HepG2 (cell line): ENCODE measurements around the gene GP1BA. TPM values are rescaled to one million over a fixed set of nuclear protein-coding genes. Genes with fewer than 3 reads are reported as not detected.

Experiments
- CBX5 ChIP-seq: sonication (generic); formaldehyde crosslinking; IDR thresholded peaks from 2 replicates; pipeline ENCODE4 v1.4.0; 2020; ENCODE audit warnings: missing genetic modification reagents, borderline replicate concordance
- HES4 ChIP-seq: sonication (generic); formaldehyde crosslinking; IDR thresholded peaks from 2 replicates; pipeline ENCODE4 v1.9.0; 2021; ENCODE audit warnings: mild to moderate bottlenecking, missing genetic modification reagents, borderline replicate concordance
- KLF12 ChIP-seq: sonication (generic); formaldehyde crosslinking; IDR thresholded peaks from 2 replicates; pipeline ENCODE4 v1.4.0; 2020; ENCODE audit warnings: missing genetic modification reagents, borderline replicate concordance
- LCORL ChIP-seq, 2 experiments: fragments of 450-650 bp in 1 of 2; sonication (generic) in 1 of 2; formaldehyde crosslinking in 1 of 2; IDR thresholded peaks; 2 replicates each; pipeline versions ENCODE4 v1.5.0 to v1.6.1; 2017 to 2020; ENCODE audit warnings: antibody characterized with exemption in 1 of 2, missing genetic modification reagents in 1 of 2
- MTA1 ChIP-seq: sonication (generic); formaldehyde crosslinking; IDR thresholded peaks from 2 replicates; pipeline ENCODE4 v1.4.0; 2020; ENCODE audit warnings: missing genetic modification reagents, mild to moderate bottlenecking, borderline replicate concordance
- MXI1 ChIP-seq: IDR thresholded peaks from 3 replicates; pipeline ENCODE4 v1.6.1; 2012; ENCODE audit warnings: low read depth, low read length, inconsistent platforms, borderline replicate concordance
- NONO ChIP-seq, 2 experiments: fragments of 450-650 bp in 1 of 2; sonication (generic) in 1 of 2; formaldehyde crosslinking in 1 of 2; IDR thresholded peaks in 1 of 2; conservative IDR thresholded peaks in 1 of 2; 2 replicates each; pipeline versions ENCODE4 v1.6.1 to v1.8.0; 2017 to 2022; ENCODE audit warnings: mild to moderate bottlenecking in 1 of 2, missing genetic modification reagents in 1 of 2, moderate library complexity in 1 of 2
- PHF21A ChIP-seq: sonication (generic); formaldehyde crosslinking; IDR thresholded peaks from 2 replicates; pipeline ENCODE4 v1.5.0; 2020; ENCODE audit warnings: mild to moderate bottlenecking, missing genetic modification reagents
- PITX1 ChIP-seq: sonication (generic); formaldehyde crosslinking; IDR thresholded peaks from 2 replicates; pipeline ENCODE4 v1.5.1; 2020; ENCODE audit warnings: mild to moderate bottlenecking, missing genetic modification reagents
- TSC22D2 ChIP-seq: sonication (generic); formaldehyde crosslinking; IDR thresholded peaks from 2 replicates; pipeline ENCODE4 v1.5.1; 2020; ENCODE audit warnings: missing genetic modification reagents, mild to moderate bottlenecking, borderline replicate concordance
- ZBTB20 ChIP-seq: sonication (generic); formaldehyde crosslinking; IDR thresholded peaks from 2 replicates; pipeline ENCODE4 v1.8.1; 2023; ENCODE audit warnings: missing genetic modification reagents, low read depth, mild to moderate bottlenecking, borderline replicate concordance
- ZBTB38 ChIP-seq: sonication (generic); formaldehyde crosslinking; IDR thresholded peaks from 2 replicates; pipeline ENCODE4 v1.5.1; 2020; ENCODE audit warnings: mild to moderate bottlenecking, missing genetic modification reagents
- ZFP1 ChIP-seq: IDR thresholded peaks from 2 replicates; pipeline ENCODE4 v1.6.1; 2016
- ZFY ChIP-seq: sonication (generic); formaldehyde crosslinking; IDR thresholded peaks from 2 replicates; pipeline ENCODE4 v1.4.0; 2020; ENCODE audit warnings: missing genetic modification reagents
- ZMYM2 ChIP-seq: sonication (generic); formaldehyde crosslinking; IDR thresholded peaks from 2 replicates; pipeline ENCODE4 v1.8.0; 2022; ENCODE audit warnings: mild to moderate bottlenecking, missing genetic modification reagents
- ZNF816 ChIP-seq: sonication (generic); formaldehyde crosslinking; IDR thresholded peaks from 2 replicates; pipeline ENCODE4 v1.8.0; 2022; ENCODE audit warnings: missing genetic modification reagents, mild to moderate bottlenecking, borderline replicate concordance
- polyA plus RNA-seq, 8 experiments: library from polyadenylated mRNA; depleted of rRNA in 3 of 8; stranded (reverse) in 7 of 8; unstranded in 1 of 8; fragments of >200 nt; fragmentation: Illumina TruSeq in 4 of 8; extraction: Trizol in 4 of 8; gene quantifications; 2 replicates each; pipeline versions ENCODE4 v1.2.1 to v1.2.3, GENCODE V29; 2011 to 2016; ENCODE audit warnings: low read depth in 4 of 8, missing spikeins in 1 of 8, mixed read lengths in 1 of 8; ENCODE audit not compliant: insufficient read depth in 1 of 8
- total RNA-seq, 5 experiments: library from RNA; depleted of rRNA; stranded (reverse); fragments of >200 nt; fragmentation: Illumina TruSeq; extraction: Trizol; gene quantifications; 2 replicates each; pipeline ENCODE4 v1.2.3, GENCODE V29; 2016; ENCODE audit warnings: low read depth in 1 of 5
- TF ChIP-seq, protein P1 (sequence below): sonication (generic); formaldehyde crosslinking; IDR thresholded peaks from 2 replicates; pipeline ENCODE4 v1.4.0; 2020; ENCODE audit warnings: missing genetic modification reagents, borderline replicate concordance
- TF ChIP-seq, protein P2 (sequence below): sonication (generic); formaldehyde crosslinking; IDR thresholded peaks from 2 replicates; pipeline ENCODE4 v1.5.0; 2020; ENCODE audit warnings: missing genetic modification reagents
- TF ChIP-seq, protein P3 (sequence below): sonication (generic); formaldehyde crosslinking; IDR thresholded peaks from 2 replicates; pipeline ENCODE4 v1.4.0; 2020; ENCODE audit warnings: low read depth, missing genetic modification reagents
- TF ChIP-seq, protein P4 (sequence below): sonication (generic); formaldehyde crosslinking; IDR thresholded peaks from 2 replicates; pipeline ENCODE4 v1.5.0; 2020; ENCODE audit warnings: mild to moderate bottlenecking, missing genetic modification reagents

GP1BA gene
- total and polyA plus RNA-seq, 2 of the 13 experiments (the other 11 are each of a cell fraction or from before 2014, with no cell fraction given): not detected

DNA sequence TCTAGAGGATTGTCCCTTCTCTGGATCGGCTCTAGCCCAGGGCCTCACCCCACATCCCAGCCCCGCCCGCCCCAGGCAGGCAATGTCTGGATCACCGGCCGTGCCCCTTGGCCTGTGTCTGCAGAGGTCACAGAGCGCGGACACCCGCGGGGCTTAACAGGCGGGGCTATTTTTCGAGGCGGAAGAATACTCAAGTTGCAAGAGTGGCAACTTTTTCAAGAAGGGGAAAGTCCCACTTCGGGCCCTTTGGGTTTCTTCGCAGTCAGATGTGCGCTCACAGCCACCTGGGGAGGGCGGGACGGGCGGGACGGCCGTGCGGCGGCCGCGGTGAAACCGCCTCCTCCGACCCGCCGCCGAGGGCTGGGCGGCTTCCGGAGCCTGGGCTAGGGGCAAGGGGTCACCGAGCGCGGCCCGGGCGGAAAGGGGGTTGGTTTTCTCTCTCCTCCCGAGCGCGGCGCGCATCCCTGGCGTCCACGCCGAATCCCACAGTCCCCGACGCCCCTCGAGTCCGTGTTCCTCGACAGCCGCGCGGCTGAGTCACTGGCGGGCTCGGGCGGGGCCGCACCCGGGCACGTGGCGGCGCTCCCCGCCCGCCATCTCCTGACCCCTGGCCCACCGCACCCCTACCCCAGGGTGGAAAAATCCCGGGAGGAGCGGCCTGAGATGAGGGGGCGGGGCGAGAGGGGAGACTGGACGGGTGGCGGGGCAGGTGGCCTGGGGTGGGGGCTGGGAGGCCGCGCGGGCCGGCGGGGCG is 17.4 kb downstream of the GP1BA start (continued):
- TF ChIP-seq HES4 (CRISPR knock-in tag) (no peak), ZBTB38 (CRISPR knock-in tag) (peak; percentile 56), MTA1 (CRISPR knock-in tag) (peak; percentile 58; the same call in 1 of the 2 replicates), CBX5 (CRISPR knock-in tag) (no peak), PHF21A (peak; percentile 45; the same call in 1 of the 2 replicates), MXI1 (peak; percentile 67; the same call in 1 of the 3 replicates), LCORL (IDR thresholded peaks at IDR 0.05) (no peak), LCORL (CRISPR knock-in tag; IDR thresholded peaks at IDR 0.05) (peak; percentile 18; the same call in 1 of the 2 replicates), ZBTB20 (CRISPR knock-in tag) (no peak), TSC22D2 (CRISPR knock-in tag) (0 out of 2 replicates have a peak, but pooled peaks have one; percentile 64), NONO (IDR thresholded peaks at IDR 0.05) (no peak), NONO (CRISPR knock-in tag; conservative IDR thresholded peaks at IDR 0.05) (peak; percentile 86), ZFY (CRISPR knock-in tag) (peak; percentile 59), KLF12 (CRISPR knock-in tag) (peak; percentile 61; the same call in 1 of the 2 replicates), ZFP1 (no peak), ZNF816 (CRISPR knock-in tag) (no peak), ZMYM2 (CRISPR knock-in tag) (0 out of 2 replicates have a peak, but pooled peaks have one; percentile 55), PITX1 (no peak; the same call in none of the 2 replicates)
- TF ChIP-seq, protein P1, sequence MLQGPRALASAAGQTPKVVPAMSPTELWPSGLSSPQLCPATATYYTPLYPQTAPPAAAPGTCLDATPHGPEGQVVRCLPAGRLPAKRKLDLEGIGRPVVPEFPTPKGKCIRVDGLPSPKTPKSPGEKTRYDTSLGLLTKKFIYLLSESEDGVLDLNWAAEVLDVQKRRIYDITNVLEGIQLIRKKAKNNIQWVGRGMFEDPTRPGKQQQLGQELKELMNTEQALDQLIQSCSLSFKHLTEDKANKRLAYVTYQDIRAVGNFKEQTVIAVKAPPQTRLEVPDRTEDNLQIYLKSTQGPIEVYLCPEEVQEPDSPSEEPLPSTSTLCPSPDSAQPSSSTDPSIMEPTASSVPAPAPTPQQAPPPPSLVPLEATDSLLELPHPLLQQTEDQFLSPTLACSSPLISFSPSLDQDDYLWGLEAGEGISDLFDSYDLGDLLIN (CRISPR knock-in tag): peak; percentile 58; the same call in 1 of the 2 replicates
- TF ChIP-seq, protein P2, sequence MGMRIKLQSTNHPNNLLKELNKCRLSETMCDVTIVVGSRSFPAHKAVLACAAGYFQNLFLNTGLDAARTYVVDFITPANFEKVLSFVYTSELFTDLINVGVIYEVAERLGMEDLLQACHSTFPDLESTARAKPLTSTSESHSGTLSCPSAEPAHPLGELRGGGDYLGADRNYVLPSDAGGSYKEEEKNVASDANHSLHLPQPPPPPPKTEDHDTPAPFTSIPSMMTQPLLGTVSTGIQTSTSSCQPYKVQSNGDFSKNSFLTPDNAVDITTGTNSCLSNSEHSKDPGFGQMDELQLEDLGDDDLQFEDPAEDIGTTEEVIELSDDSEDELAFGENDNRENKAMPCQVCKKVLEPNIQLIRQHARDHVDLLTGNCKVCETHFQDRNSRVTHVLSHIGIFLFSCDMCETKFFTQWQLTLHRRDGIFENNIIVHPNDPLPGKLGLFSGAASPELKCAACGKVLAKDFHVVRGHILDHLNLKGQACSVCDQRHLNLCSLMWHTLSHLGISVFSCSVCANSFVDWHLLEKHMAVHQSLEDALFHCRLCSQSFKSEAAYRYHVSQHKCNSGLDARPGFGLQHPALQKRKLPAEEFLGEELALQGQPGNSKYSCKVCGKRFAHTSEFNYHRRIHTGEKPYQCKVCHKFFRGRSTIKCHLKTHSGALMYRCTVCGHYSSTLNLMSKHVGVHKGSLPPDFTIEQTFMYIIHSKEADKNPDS (CRISPR knock-in tag): no peak
- TF ChIP-seq, protein P3, sequence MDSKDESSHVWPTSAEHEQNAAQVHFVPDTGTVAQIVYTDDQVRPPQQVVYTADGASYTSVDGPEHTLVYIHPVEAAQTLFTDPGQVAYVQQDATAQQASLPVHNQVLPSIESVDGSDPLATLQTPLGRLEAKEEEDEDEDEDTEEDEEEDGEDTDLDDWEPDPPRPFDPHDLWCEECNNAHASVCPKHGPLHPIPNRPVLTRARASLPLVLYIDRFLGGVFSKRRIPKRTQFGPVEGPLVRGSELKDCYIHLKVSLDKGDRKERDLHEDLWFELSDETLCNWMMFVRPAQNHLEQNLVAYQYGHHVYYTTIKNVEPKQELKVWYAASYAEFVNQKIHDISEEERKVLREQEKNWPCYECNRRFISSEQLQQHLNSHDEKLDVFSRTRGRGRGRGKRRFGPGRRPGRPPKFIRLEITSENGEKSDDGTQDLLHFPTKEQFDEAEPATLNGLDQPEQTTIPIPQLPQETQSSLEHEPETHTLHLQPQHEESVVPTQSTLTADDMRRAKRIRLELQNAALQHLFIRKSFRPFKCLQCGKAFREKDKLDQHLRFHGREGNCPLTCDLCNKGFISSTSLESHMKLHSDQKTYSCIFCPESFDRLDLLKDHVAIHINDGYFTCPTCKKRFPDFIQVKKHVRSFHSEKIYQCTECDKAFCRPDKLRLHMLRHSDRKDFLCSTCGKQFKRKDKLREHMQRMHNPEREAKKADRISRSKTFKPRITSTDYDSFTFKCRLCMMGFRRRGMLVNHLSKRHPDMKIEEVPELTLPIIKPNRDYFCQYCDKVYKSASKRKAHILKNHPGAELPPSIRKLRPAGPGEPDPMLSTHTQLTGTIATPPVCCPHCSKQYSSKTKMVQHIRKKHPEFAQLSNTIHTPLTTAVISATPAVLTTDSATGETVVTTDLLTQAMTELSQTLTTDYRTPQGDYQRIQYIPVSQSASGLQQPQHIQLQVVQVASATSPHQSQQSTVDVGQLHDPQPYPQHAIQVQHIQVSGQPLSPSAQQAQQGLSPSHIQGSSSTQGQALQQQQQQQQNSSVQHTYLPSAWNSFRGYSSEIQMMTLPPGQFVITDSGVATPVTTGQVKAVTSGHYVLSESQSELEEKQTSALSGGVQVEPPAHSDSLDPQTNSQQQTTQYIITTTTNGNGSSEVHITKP (CRISPR knock-in tag): peak; percentile 72; the same call in 1 of the 2 replicates
- TF ChIP-seq, protein P4, sequence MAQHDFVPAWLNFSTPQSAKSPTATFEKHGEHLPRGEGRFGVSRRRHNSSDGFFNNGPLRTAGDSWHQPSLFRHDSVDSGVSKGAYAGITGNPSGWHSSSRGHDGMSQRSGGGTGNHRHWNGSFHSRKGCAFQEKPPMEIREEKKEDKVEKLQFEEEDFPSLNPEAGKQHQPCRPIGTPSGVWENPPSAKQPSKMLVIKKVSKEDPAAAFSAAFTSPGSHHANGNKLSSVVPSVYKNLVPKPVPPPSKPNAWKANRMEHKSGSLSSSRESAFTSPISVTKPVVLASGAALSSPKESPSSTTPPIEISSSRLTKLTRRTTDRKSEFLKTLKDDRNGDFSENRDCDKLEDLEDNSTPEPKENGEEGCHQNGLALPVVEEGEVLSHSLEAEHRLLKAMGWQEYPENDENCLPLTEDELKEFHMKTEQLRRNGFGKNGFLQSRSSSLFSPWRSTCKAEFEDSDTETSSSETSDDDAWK (CRISPR knock-in tag): no peak
